ENCODE results near the gene SIPA1L3. TPM values are rescaled to one million over a fixed set of nuclear protein-coding genes. Genes with fewer than 3 reads are reported as not detected.
A peak's percentile ranks its signal among the peaks of the same experiment; 100 is the strongest.
"Not testable (repeated sequence)": the region's sequence is repeated elsewhere in the genome, so short reads cannot be mapped to it uniquely, and the experiment has no call there.

SIPA1L3 gene
- total RNA-seq, 2 experiments from 2014 or later, result 10.5 to 18.3 TPM

- ATAC-seq (no peak), DNase-seq (no peak)
- CTCF ChIA-PET, result no interaction called here
- Mint-ChIP-seq H3K4me3 (no peak overlapping the region), H3K27me3 (peaks cover 52% of the 10 kb centered on the region), H3K9me3 (ENCODE audit: low read depth) (no peaks in the 10 kb centered on the region), H3K4me1 (peaks cover 15% of the 10 kb centered on the region), H3K36me3 (ENCODE audit: low read depth) (peaks cover 2% of the 10 kb centered on the region), H3K27ac (no peak overlapping the region)
- intact Hi-C loops (cut with DNase I, micrococcal nuclease), result no loop called here
- POLR2A ChIA-PET, result no interaction called here
Observed at GRCh38 chr19:38221919-38222830, 315.2 kb downstream of the SIPA1L3 start.

GRCh38 chr19:38223119-38223523, 316.1 kb downstream of the SIPA1L3 start:
- ChIA-PET POLR2A (no interaction called here), CTCF (no interaction called here)
- Mint-ChIP-seq H3K4me3 (peak overlapping the region; percentile 63), H3K36me3 (ENCODE audit: low read depth) (peaks cover 2% of the 10 kb centered on the region), H3K9me3 (ENCODE audit: low read depth) (no peaks in the 10 kb centered on the region), H3K27ac (no peak overlapping the region), H3K4me1 (peaks cover 21% of the 10 kb centered on the region), H3K27me3 (peaks cover 59% of the 10 kb centered on the region)
- intact Hi-C loops (cut with DNase I, micrococcal nuclease), result no loop called here
- DNase-seq, result no peak
- ATAC-seq, result no peak

- ATAC-seq (no peak), DNase-seq (no peak)
- Mint-ChIP-seq H3K4me3 (peak overlapping the region; percentile 63), H3K36me3 (ENCODE audit: low read depth) (peaks cover 2% of the 10 kb centered on the region), H3K4me1 (peaks cover 21% of the 10 kb centered on the region), H3K9me3 (ENCODE audit: low read depth) (no peaks in the 10 kb centered on the region), H3K27me3 (peaks cover 54% of the 10 kb centered on the region), H3K27ac (no peak overlapping the region)
- ChIA-PET CTCF (no interaction called here), POLR2A (no interaction called here)
- intact Hi-C loops (cut with DNase I, micrococcal nuclease), result loop anchor here in 1 of 2 experiments (1.0 kb wide), 1 partner anchor 325 kb away; no protein-coding TSS in a partner anchor
Observed at GRCh38 chr19:38223617-38224013, 316.6 kb downstream of the SIPA1L3 start.

- peaks cover 2% of the 10 kb centered on the region for H3K36me3 Mint-ChIP-seq (ENCODE audit: low read depth)
- peak; percentile 85 for ATAC-seq
- peak within 1 kb of the TSS; percentile 63 for H3K4me3 Mint-ChIP-seq
- intact Hi-C loops (cut with DNase I, micrococcal nuclease), result loop anchor here in 1 of 2 experiments (1.0 kb wide), 1 partner anchor 326 kb away; no protein-coding TSS in a partner anchor
- POLR2A ChIA-PET, result no interaction called here
- peak within 1 kb of the TSS; percentile 45 for H3K27ac Mint-ChIP-seq
- peak; percentile 76 for DNase-seq
- CTCF ChIA-PET, result interaction anchor here (0.7 to 1.3 kb wide), 4 partner anchors 19 to 325 kb away, joined by 3 to 4 read pairs (median 3); partner anchors contain the start of genes SIPA1L3 and WDR87
- H3K9me3 Mint-ChIP-seq (ENCODE audit: low read depth), result no peaks in the 10 kb centered on the region
- H3K4me1 Mint-ChIP-seq, result peaks cover 23% of the 10 kb centered on the region
- peaks cover 54% of the 10 kb centered on the region for H3K27me3 Mint-ChIP-seq
Observed at GRCh38 chr19:38224014-38224862, 317.2 kb downstream of the SIPA1L3 start, which contains the start of gene DPF1. Gene DPF1, minus strand, starts transcription at chr19:38224222. Its CDS starts 80 bp downstream, at chr19:38224142.

- H3K9me3 Mint-ChIP-seq (ENCODE audit: low read depth); H3K36me3 Mint-ChIP-seq (ENCODE audit: low read depth); DNase-seq; ATAC-seq; H3K27ac Mint-ChIP-seq; POLR2A ChIA-PET: not testable (repeated sequence)
- CTCF ChIA-PET, result interaction anchor here (0.7 to 1.3 kb wide), 9 partner anchors 18 to 325 kb away, joined by 3 to 8 read pairs (median 3); partner anchors contain the start of genes PSMD8, SIPA1L3, SPINT2 and WDR87
- H3K27me3 Mint-ChIP-seq, result peaks cover 52% of the 10 kb centered on the region
- peak overlapping the region; percentile 63 for H3K4me3 Mint-ChIP-seq
- intact Hi-C loops (cut with DNase I, micrococcal nuclease), result loop anchor here (1.0 to 5.0 kb wide), 2 partner anchors 323 to 327 kb away; no protein-coding TSS in a partner anchor
- H3K4me1 Mint-ChIP-seq, result peaks cover 23% of the 10 kb centered on the region
Observed at GRCh38 chr19:38224863-38225218, 317.8 kb downstream of the SIPA1L3 start.

GRCh38 chr19:38227287-38228004, 320.4 kb downstream of the SIPA1L3 start:
- Mint-ChIP-seq H3K4me1 (peaks cover 23% of the 10 kb centered on the region), H3K27ac (no peak overlapping the region), H3K9me3 (ENCODE audit: low read depth) (no peaks in the 10 kb centered on the region), H3K36me3 (ENCODE audit: low read depth) (peaks cover 2% of the 10 kb centered on the region), H3K4me3 (no peak overlapping the region), H3K27me3 (peaks cover 53% of the 10 kb centered on the region)
- CTCF ChIA-PET, result interaction anchor here (0.6 to 2.9 kb wide), 6 partner anchors 12 to 328 kb away, joined by 3 to 10 read pairs (median 4); partner anchors contain the start of genes CATSPERG and PSMD8
- intact Hi-C loops (cut with DNase I, micrococcal nuclease), result loop anchor here in 1 of 2 experiments (5.0 kb wide), 1 partner anchor 325 kb away; no protein-coding TSS in a partner anchor
- ATAC-seq, result no peak
- POLR2A ChIA-PET, result no interaction called here
- no peak for DNase-seq

- intact Hi-C loops (cut with DNase I, micrococcal nuclease), result loop anchor here in 1 of 2 experiments (5.0 kb wide), 1 partner anchor 326 kb away; no protein-coding TSS in a partner anchor
- CTCF ChIA-PET, result interaction anchor here (1.4 to 2.9 kb wide), 3 partner anchors 17 to 329 kb away, joined by 3 to 10 read pairs (median 4); no protein-coding TSS in a partner anchor
- Mint-ChIP-seq H3K27ac (no peak overlapping the region), H3K27me3 (peaks cover 50% of the 10 kb centered on the region), H3K4me3 (no peak overlapping the region), H3K9me3 (ENCODE audit: low read depth) (no peaks in the 10 kb centered on the region), H3K4me1 (peaks cover 21% of the 10 kb centered on the region), H3K36me3 (ENCODE audit: low read depth) (peaks cover 2% of the 10 kb centered on the region)
- POLR2A ChIA-PET, result no interaction called here
- ATAC-seq (no peak), DNase-seq (no peak)
Observed at GRCh38 chr19:38228005-38228377, 321.0 kb downstream of the SIPA1L3 start.

GRCh38 chr19:38228491-38229439, 321.8 kb downstream of the SIPA1L3 start:
- H3K4me1 Mint-ChIP-seq, result peaks cover 13% of the 10 kb centered on the region
- peak overlapping the region; percentile 56 for H3K4me3 Mint-ChIP-seq
- H3K36me3 Mint-ChIP-seq (ENCODE audit: low read depth), result peaks cover 2% of the 10 kb centered on the region
- ATAC-seq, result no peak
- CTCF ChIA-PET, result interaction anchor here (0.7 to 2.9 kb wide), 2 partner anchors 175 to 327 kb away, joined by 3 to 10 read pairs; no protein-coding TSS in a partner anchor
- no peaks in the 10 kb centered on the region for H3K9me3 Mint-ChIP-seq (ENCODE audit: low read depth)
- peaks cover 45% of the 10 kb centered on the region for H3K27me3 Mint-ChIP-seq
- DNase-seq, result peak; percentile 36
- H3K27ac Mint-ChIP-seq, result no peak overlapping the region
- POLR2A ChIA-PET, result no interaction called here
- intact Hi-C loops (cut with DNase I, micrococcal nuclease), result loop anchor here (1.0 to 5.0 kb wide), 4 partner anchors 87 to 326 kb away; partner anchors contain the start of genes CATSPERG (in 1 of the 2), SIPA1L3 (in 1 of the 2) and YIF1B (in 1 of the 2)

GRCh38 chr19:38229585-38230073, 322.6 kb downstream of the SIPA1L3 start:
- Mint-ChIP-seq H3K36me3 (ENCODE audit: low read depth) (no peaks in the 10 kb centered on the region), H3K4me1 (peaks cover 8% of the 10 kb centered on the region), H3K27me3 (peaks cover 39% of the 10 kb centered on the region), H3K4me3 (no peak overlapping the region), H3K9me3 (ENCODE audit: low read depth) (no peaks in the 10 kb centered on the region), H3K27ac (no peak overlapping the region)
- POLR2A ChIA-PET, result no interaction called here
- ATAC-seq, result peak; percentile 96
- CTCF ChIA-PET, result interaction anchor here (0.7 to 1.6 kb wide), 3 partner anchors 106 to 174 kb away, joined by 3 to 5 read pairs (median 4); partner anchors contain the start of genes CATSPERG and FAM98C
- intact Hi-C loops (cut with DNase I, micrococcal nuclease), result loop anchor here (1.0 to 5.0 kb wide), 5 partner anchors 86 to 327 kb away; partner anchors contain the start of genes CATSPERG (in 1 of the 2), SIPA1L3 (in 1 of the 2) and YIF1B (in 1 of the 2)
- DNase-seq, result peak; percentile 87

All from activated CD4-positive, alpha-beta T cell treated with anti-CD3 and anti-CD28 coated beads for 36 hours (primary cell).